H1 (cell line): ENCODE measurements around the gene TM7SF3.

Experiments used
- ATF3 ChIP-seq: IDR thresholded peaks from 2 replicates; pipeline ENCODE4 v1.6.1; 2011; ENCODE audit warnings: low read depth, mild to moderate bottlenecking, low read length; ENCODE audit not compliant: insufficient read depth
- CHD1 ChIP-seq: IDR thresholded peaks from 2 replicates; pipeline ENCODE4 v1.6.1; 2012; ENCODE audit warnings: low read depth, low read length, improper control_type of control experiment
- SP1 ChIP-seq: IDR thresholded peaks from 2 replicates; pipeline ENCODE4 v1.6.1; 2011; ENCODE audit warnings: low read depth, low read length
- TF ChIP-seq, protein P1 (sequence below), 3 experiments: IDR thresholded peaks; 1 replicate in 2 of 3; 2 replicates in 1 of 3; pipeline versions ENCODE4 v1.5.1 to v1.6.1; 2011; ENCODE audit warnings: low read length in 3 of 3, mild to moderate bottlenecking in 3 of 3, inconsistent platforms in 2 of 3, low read depth in 1 of 3, moderate library complexity in 1 of 3; ENCODE audit not compliant: insufficient read depth in 1 of 3; ENCODE audit errors: control extremely low read depth in 1 of 3

GRCh38 chr12:27015730-27016076 is 1.5 kb upstream of the TM7SF3 start:
- TF ChIP-seq CHD1 (no peak), SP1 (no peak), ATF3 (no peak)
- TF ChIP-seq, protein P1, sequence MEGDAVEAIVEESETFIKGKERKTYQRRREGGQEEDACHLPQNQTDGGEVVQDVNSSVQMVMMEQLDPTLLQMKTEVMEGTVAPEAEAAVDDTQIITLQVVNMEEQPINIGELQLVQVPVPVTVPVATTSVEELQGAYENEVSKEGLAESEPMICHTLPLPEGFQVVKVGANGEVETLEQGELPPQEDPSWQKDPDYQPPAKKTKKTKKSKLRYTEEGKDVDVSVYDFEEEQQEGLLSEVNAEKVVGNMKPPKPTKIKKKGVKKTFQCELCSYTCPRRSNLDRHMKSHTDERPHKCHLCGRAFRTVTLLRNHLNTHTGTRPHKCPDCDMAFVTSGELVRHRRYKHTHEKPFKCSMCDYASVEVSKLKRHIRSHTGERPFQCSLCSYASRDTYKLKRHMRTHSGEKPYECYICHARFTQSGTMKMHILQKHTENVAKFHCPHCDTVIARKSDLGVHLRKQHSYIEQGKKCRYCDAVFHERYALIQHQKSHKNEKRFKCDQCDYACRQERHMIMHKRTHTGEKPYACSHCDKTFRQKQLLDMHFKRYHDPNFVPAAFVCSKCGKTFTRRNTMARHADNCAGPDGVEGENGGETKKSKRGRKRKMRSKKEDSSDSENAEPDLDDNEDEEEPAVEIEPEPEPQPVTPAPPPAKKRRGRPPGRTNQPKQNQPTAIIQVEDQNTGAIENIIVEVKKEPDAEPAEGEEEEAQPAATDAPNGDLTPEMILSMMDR (IDR thresholded peaks at IDR 0.05; ENCODE audit: control extremely low read depth in 1 of 3, insufficient read depth in 1 of 3, low read depth in 1 of 3, low read length in 3 of 3), result peak in 1 of 3 experiments; percentile 6; a peak in 2 of 4 replicates
